NT2/D1 (cell line): Measurements from ENCODE around the gene CIDEB.

Experiments used
- DNase-seq: peaks from one replicate; pipeline ENCODE4 v3.0.0-alpha.2; 2011; ENCODE audit warnings: low read depth, low spot score
- H3K27me3 ChIP-seq: 2 replicates; pipeline ENCODE4 v1.6.0; 2011; ENCODE audit warnings: mild to moderate bottlenecking; ENCODE audit not compliant: insufficient read length, insufficient read depth
- H3K36me3 ChIP-seq: 2 replicates; pipeline ENCODE4 v1.6.1; 2011; ENCODE audit warnings: mild to moderate bottlenecking, low read length, mixed read lengths; ENCODE audit not compliant: insufficient read depth, insufficient read length
- H3K4me1 ChIP-seq: 2 replicates; pipeline ENCODE4 v1.5.1; 2011; ENCODE audit not compliant: insufficient read depth, insufficient read length
- H3K4me3 ChIP-seq: 2 replicates; pipeline ENCODE4 v1.5.1; 2011; ENCODE audit warnings: low read depth; ENCODE audit not compliant: insufficient read length
- H3K9ac ChIP-seq: 2 replicates; pipeline ENCODE4 v1.6.0; 2011; ENCODE audit warnings: low read depth; ENCODE audit not compliant: insufficient read length
- H3K9me3 ChIP-seq: 2 replicates; pipeline ENCODE4 v1.5.1; 2011; ENCODE audit warnings: mild to moderate bottlenecking, low read length; ENCODE audit not compliant: insufficient read depth
- SUZ12 ChIP-seq: IDR thresholded peaks from 2 replicates; pipeline ENCODE4 v1.6.1; 2011; ENCODE audit not compliant: insufficient read length, insufficient read depth; ENCODE audit errors: extremely low read depth
- YY1 ChIP-seq: IDR thresholded peaks from 2 replicates; pipeline ENCODE4 v1.6.1; 2011; ENCODE audit not compliant: insufficient read length, insufficient read depth
- ZNF274 ChIP-seq: IDR thresholded peaks from 2 replicates; pipeline ENCODE4 v1.6.1; 2011; ENCODE audit warnings: mild to moderate bottlenecking, low read depth, low read length

CIDEB gene

DNA sequence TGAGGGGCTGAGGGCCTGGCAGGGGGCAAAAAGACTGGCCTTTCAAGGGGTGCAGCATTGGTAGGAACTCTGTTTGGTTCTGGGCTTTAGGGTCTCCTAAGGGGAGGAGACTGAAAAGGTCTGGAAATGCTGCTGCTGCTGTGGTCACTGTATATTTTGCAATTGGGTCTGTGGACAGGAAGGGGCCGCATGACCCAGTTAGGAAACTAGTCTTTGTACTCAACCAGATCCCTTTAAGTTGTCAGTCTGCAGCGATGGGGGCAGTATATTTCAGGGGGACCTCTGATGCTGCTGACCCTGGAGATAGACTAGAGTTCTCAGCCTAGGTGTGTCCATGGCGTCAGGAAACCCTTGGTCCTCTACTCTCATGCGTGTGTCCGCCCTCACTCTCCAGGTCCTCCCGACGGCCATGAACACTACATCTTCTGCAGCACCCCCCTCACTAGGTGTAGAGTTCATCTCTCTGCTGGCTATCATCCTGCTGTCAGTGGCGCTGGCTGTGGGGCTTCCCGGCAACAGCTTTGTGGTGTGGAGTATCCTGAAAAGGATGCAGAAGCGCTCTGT is 7.5 kb upstream of the CIDEB start:
- no peak for DNase-seq
- Histone ChIP-seq H3K27me3 (no peaks in the 10 kb centered on the region), H3K36me3 (peaks cover 42% of the 10 kb centered on the region), H3K4me3 (no peak overlapping the region), H3K9ac (no peak overlapping the region), H3K9me3 (no peaks in the 10 kb centered on the region), H3K4me1 (no peaks in the 10 kb centered on the region)
- TF ChIP-seq YY1: no peak
- no peak for TF ChIP-seq SUZ12
- no peak for TF ChIP-seq ZNF274

GRCh38 chr14:24314377-24315193 is 6.8 kb upstream of the CIDEB start:
- H3K9ac ChIP-seq: no peak overlapping the region
- peaks cover 49% of the 10 kb centered on the region for H3K36me3 ChIP-seq
- H3K4me1 ChIP-seq: no peaks in the 10 kb centered on the region
- TF ChIP-seq ZNF274 (no peak), YY1 (no peak), SUZ12 (no peak)
- no peak for DNase-seq
- H3K27me3 ChIP-seq: no peaks in the 10 kb centered on the region
- H3K9me3 ChIP-seq: no peaks in the 10 kb centered on the region
- H3K4me3 ChIP-seq: no peak overlapping the region

- Histone ChIP-seq H3K27me3 (no peaks in the 10 kb centered on the region), H3K4me1 (no peaks in the 10 kb centered on the region), H3K4me3 (no peak overlapping the region), H3K9ac (no peak overlapping the region), H3K9me3 (no peaks in the 10 kb centered on the region), H3K36me3 (peaks cover 55% of the 10 kb centered on the region)
- TF ChIP-seq SUZ12 (no peak), YY1 (no peak), ZNF274 (no peak)
- no peak for DNase-seq
Observed at GRCh38 chr14:24313913-24314312, 6.1 kb upstream of the CIDEB start.

DNA sequence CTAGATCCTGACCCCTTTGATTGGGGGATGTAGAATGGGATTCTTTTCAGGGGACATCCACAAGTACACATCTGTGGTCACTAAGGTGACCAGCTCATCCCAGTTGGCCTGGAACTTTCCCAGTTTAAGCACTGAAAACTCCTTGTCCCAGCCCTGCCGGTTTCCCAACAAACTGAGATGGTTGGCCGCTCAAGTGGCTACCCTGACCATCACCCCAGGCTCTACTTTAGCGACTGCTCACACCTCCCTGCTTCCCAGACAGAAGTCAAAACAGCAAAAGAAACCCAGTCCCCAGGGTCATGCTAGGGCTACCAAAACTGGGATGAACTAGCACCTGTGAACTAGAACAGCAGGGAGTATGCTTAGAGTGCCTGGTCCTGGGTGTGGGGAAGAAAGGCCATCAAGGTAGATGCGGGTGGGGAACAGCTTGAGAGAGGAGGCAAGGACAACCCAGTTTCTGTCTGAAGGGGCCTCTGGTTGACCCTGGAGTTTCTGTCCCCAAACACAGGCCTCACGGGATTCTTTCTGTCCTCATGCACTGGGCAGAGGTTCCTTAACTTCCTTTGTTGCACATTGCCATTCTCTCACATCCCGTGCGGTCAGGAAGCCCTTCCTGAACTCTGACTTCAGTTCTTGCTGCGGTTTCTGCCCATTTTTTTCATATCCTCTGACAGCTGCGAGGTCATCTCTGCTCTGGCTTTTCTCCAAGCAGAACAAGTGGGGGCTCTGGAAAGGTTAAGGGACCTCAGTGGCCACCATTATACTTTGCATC is 5.1 kb upstream of the CIDEB start:
- Histone ChIP-seq H3K9ac (no peak overlapping the region), H3K27me3 (no peaks in the 10 kb centered on the region), H3K4me3 (no peak overlapping the region), H3K4me1 (peaks cover 4% of the 10 kb centered on the region), H3K9me3 (no peaks in the 10 kb centered on the region), H3K36me3 (peaks cover 63% of the 10 kb centered on the region)
- TF ChIP-seq YY1: no peak
- TF ChIP-seq SUZ12: no peak
- no peak for TF ChIP-seq ZNF274
- no peak for DNase-seq

GRCh38 chr14:24311837-24312615 is 4.2 kb upstream of the CIDEB start:
- no peak for DNase-seq
- peaks cover 69% of the 10 kb centered on the region for H3K36me3 ChIP-seq
- H3K4me1 ChIP-seq: peaks cover 4% of the 10 kb centered on the region
- H3K9me3 ChIP-seq: no peaks in the 10 kb centered on the region
- no peak overlapping the region for H3K9ac ChIP-seq
- H3K27me3 ChIP-seq: no peaks in the 10 kb centered on the region
- TF ChIP-seq ZNF274: no peak
- no peak overlapping the region for H3K4me3 ChIP-seq

GRCh38 chr14:24310646-24311604 is 3.1 kb upstream of the CIDEB start, which contains the start of gene LTB4R:
TSS of gene LTB4R (plus strand) at chr14:24311502. CDS start at chr14:24315652, 4,150 bp downstream.
- Histone ChIP-seq H3K27me3 (no peaks in the 10 kb centered on the region), H3K9me3 (no peaks in the 10 kb centered on the region), H3K4me1 (peaks cover 4% of the 10 kb centered on the region), H3K4me3 (no peak within 1 kb of the TSS), H3K36me3 (peaks cover 73% of the 10 kb centered on the region), H3K9ac (no peak within 1 kb of the TSS)
- DNase-seq: no peak
- TF ChIP-seq SUZ12: no peak
- TF ChIP-seq ZNF274: no peak
- TF ChIP-seq YY1: no peak
